HEK293 (cell line): ENCODE results near the gene TRIM27.

Experiments
- AEBP2 ChIP-seq: fragments of 450-650 bp; formaldehyde crosslinking; IDR thresholded peaks from 2 replicates; pipeline ENCODE4 v1.5.1; 2016; ENCODE audit warnings: missing biosample characterization, missing genetic modification characterization, borderline replicate concordance
- FEZF1 ChIP-seq: fragments of 450-650 bp; formaldehyde crosslinking; IDR thresholded peaks from 2 replicates; pipeline ENCODE4 v1.5.1; 2016; ENCODE audit warnings: missing biosample characterization, missing genetic modification characterization
- IKZF3 ChIP-seq: fragments of 450-650 bp; IDR thresholded peaks from 2 replicates; pipeline ENCODE4 v1.5.0; 2018; ENCODE audit warnings: missing biosample characterization, mild to moderate bottlenecking, missing genetic modification characterization, moderate library complexity
- INSM2 ChIP-seq: fragments of 450-650 bp; formaldehyde crosslinking; IDR thresholded peaks from 2 replicates; pipeline ENCODE4 v1.5.1; 2016; ENCODE audit warnings: missing biosample characterization, missing genetic modification characterization
- MZF1 ChIP-seq: fragments of 450-650 bp; formaldehyde crosslinking; IDR thresholded peaks from 2 replicates; pipeline ENCODE4 v1.5.1; 2017; ENCODE audit warnings: missing biosample characterization, missing genetic modification characterization, borderline replicate concordance
- REST ChIP-seq: fragments of 450-650 bp; formaldehyde crosslinking; IDR thresholded peaks from 2 replicates; pipeline ENCODE4 v1.5.1; 2016; ENCODE audit warnings: missing biosample characterization, missing genetic modification characterization
- SP7 ChIP-seq: fragments of 450-650 bp; formaldehyde crosslinking; IDR thresholded peaks from 2 replicates; pipeline ENCODE4 v1.5.1; 2016; ENCODE audit warnings: missing biosample characterization, missing genetic modification characterization
- YY2 ChIP-seq: fragments of 450-650 bp; formaldehyde crosslinking; IDR thresholded peaks from 2 replicates; pipeline ENCODE4 v1.5.1; 2016; ENCODE audit warnings: missing biosample characterization, missing genetic modification characterization
- ZBTB1 ChIP-seq: fragments of 450-650 bp; formaldehyde crosslinking; IDR thresholded peaks from 2 replicates; pipeline ENCODE4 v1.5.1; 2016; ENCODE audit warnings: missing biosample characterization, missing genetic modification characterization
- ZBTB10 ChIP-seq: fragments of 450-650 bp; formaldehyde crosslinking; IDR thresholded peaks from 2 replicates; pipeline ENCODE4 v1.5.1; 2016; ENCODE audit warnings: missing biosample characterization, missing genetic modification characterization
- ZBTB26 ChIP-seq: fragments of 450-650 bp; formaldehyde crosslinking; optimal IDR thresholded peaks from 2 replicates; pipeline ENCODE3; 2016; ENCODE audit warnings: missing biosample characterization, mild to moderate bottlenecking, missing genetic modification characterization
- ZBTB48 ChIP-seq: fragments of 450-650 bp; formaldehyde crosslinking; IDR thresholded peaks from 2 replicates; pipeline ENCODE4 v1.5.1; 2016; ENCODE audit warnings: missing biosample characterization, missing genetic modification characterization
- ZNF184 ChIP-seq: fragments of 450-650 bp; IDR thresholded peaks from 2 replicates; pipeline ENCODE4 v1.5.1; 2018; ENCODE audit warnings: missing biosample characterization, mild to moderate bottlenecking, missing genetic modification characterization
- ZNF2 ChIP-seq: fragments of 450-650 bp; formaldehyde crosslinking; IDR thresholded peaks from 2 replicates; pipeline ENCODE4 v1.5.1; 2016; ENCODE audit warnings: missing biosample characterization, missing genetic modification characterization
- ZNF223 ChIP-seq: fragments of 450-650 bp; formaldehyde crosslinking; IDR thresholded peaks from 2 replicates; pipeline ENCODE4 v1.5.1; 2016; ENCODE audit warnings: missing biosample characterization, missing genetic modification characterization
- ZNF350 ChIP-seq: fragments of 450-650 bp; formaldehyde crosslinking; IDR thresholded peaks from 2 replicates; pipeline ENCODE4 v1.5.0; 2017; ENCODE audit warnings: missing biosample characterization, mild to moderate bottlenecking, missing genetic modification characterization
- ZNF394 ChIP-seq: fragments of 450-650 bp; formaldehyde crosslinking; IDR thresholded peaks from 2 replicates; pipeline ENCODE4 v1.5.1; 2016; ENCODE audit warnings: missing biosample characterization, missing genetic modification characterization, mild to moderate bottlenecking, moderate library complexity, borderline replicate concordance
- ZNF48 ChIP-seq: fragments of 450-650 bp; formaldehyde crosslinking; IDR thresholded peaks from 2 replicates; pipeline ENCODE4 v1.5.1; 2016; ENCODE audit warnings: missing biosample characterization, missing genetic modification characterization
- ZNF488 ChIP-seq: fragments of 450-650 bp; formaldehyde crosslinking; IDR thresholded peaks from 2 replicates; pipeline ENCODE4 v1.5.1; 2016; ENCODE audit warnings: missing biosample characterization, missing genetic modification characterization
- ZNF549 ChIP-seq: fragments of 450-650 bp; IDR thresholded peaks from 2 replicates; pipeline ENCODE4 v1.5.1; 2018; ENCODE audit warnings: missing biosample characterization, missing genetic modification characterization, mild to moderate bottlenecking, inconsistent platforms, moderate library complexity
- ZNF585B ChIP-seq: fragments of 450-650 bp; formaldehyde crosslinking; IDR thresholded peaks from 2 replicates; pipeline ENCODE4 v1.5.1; 2016; ENCODE audit warnings: missing biosample characterization, missing genetic modification characterization
- ZNF623 ChIP-seq: fragments of 450-650 bp; formaldehyde crosslinking; IDR thresholded peaks from 2 replicates; pipeline ENCODE4 v1.5.1; 2016; ENCODE audit warnings: missing biosample characterization, missing genetic modification characterization
- ZNF654 ChIP-seq: fragments of 450-650 bp; formaldehyde crosslinking; IDR thresholded peaks from 2 replicates; pipeline ENCODE4 v1.5.1; 2016; ENCODE audit warnings: low read depth, missing biosample characterization, missing genetic modification characterization
- ZNF677 ChIP-seq: fragments of 450-650 bp; IDR thresholded peaks from 2 replicates; pipeline ENCODE4 v1.5.0; 2018; ENCODE audit warnings: missing biosample characterization, mild to moderate bottlenecking, missing genetic modification characterization, moderate library complexity
- ZNF830 ChIP-seq: fragments of 450-650 bp; IDR thresholded peaks from 2 replicates; pipeline ENCODE4 v1.5.0; 2018; ENCODE audit warnings: missing biosample characterization, missing genetic modification characterization, low read depth, mild to moderate bottlenecking, moderate library complexity
- ZNF837 ChIP-seq: fragments of 450-650 bp; formaldehyde crosslinking; IDR thresholded peaks from 2 replicates; pipeline ENCODE4 v1.5.1; 2016; ENCODE audit warnings: missing biosample characterization, missing genetic modification characterization

Gene TRIM27

GRCh38 chr6:28943557-28944411 is 20.0 kb upstream of the TRIM27 start (continued):
- TF ChIP-seq ZNF350 (tag by site-specific recombination), result no peak
- peak; percentile 24 for TF ChIP-seq ZBTB26
- peak; percentile 86 for TF ChIP-seq INSM2
- TF ChIP-seq ZNF837 (tag by site-specific recombination), result no peak
- TF ChIP-seq ZNF549, result peak; percentile 68; the same call in 1 of the 2 replicates
- no peak for TF ChIP-seq ZNF488
- TF ChIP-seq ZNF394 (tag by site-specific recombination), result peak; percentile 42; the same call in 1 of the 2 replicates
- TF ChIP-seq ZNF654 (tag by site-specific recombination), result no peak
- TF ChIP-seq ZBTB48, result peak; percentile 94
- TF ChIP-seq ZBTB10, result peak; percentile 76; the same call in 1 of the 2 replicates
- no peak for TF ChIP-seq AEBP2 (tag by site-specific recombination)
- peak; percentile 98 for TF ChIP-seq IKZF3
- TF ChIP-seq ZNF585B (tag by site-specific recombination), result no peak
- no peak for TF ChIP-seq MZF1 (tag by site-specific recombination)
- TF ChIP-seq SP7 (tag by site-specific recombination), result peak; percentile 80
- TF ChIP-seq ZNF223 (tag by site-specific recombination), result no peak
- TF ChIP-seq REST, result 0 out of 2 replicates have a peak, but pooled peaks have one; percentile 22
- no peak for TF ChIP-seq ZNF623 (tag by site-specific recombination)
- TF ChIP-seq ZNF184 (tag by site-specific recombination), result peak; percentile 85; the same call in 1 of the 2 replicates
- peak; percentile 76 for TF ChIP-seq FEZF1
- TF ChIP-seq ZBTB1, result no peak
- peak; percentile 61 for TF ChIP-seq YY2 (tag by site-specific recombination)
- peak; percentile 57; the same call in 1 of the 2 replicates for TF ChIP-seq ZNF677
- TF ChIP-seq ZNF48 (tag by site-specific recombination), result no peak
- TF ChIP-seq ZNF2 (tag by site-specific recombination), result peak; percentile 84; the same call in 1 of the 2 replicates
- TF ChIP-seq ZNF830 (tag by site-specific recombination), result no peak
